Keratinocyte (primary cell): ENCODE data around the gene GPD1. TPM values are rescaled to one million over a fixed set of nuclear protein-coding genes. Genes with fewer than 3 reads are reported as not detected.

Source experiments
- DNase-seq: peaks from one replicate; pipeline ENCODE4 v3.0.0-alpha.2; 2011; ENCODE audit warnings: low read depth, missing footprints, low spot score
- FAIRE-seq: peaks from 2 replicates; lab custom pipeline; 2011; peaks lifted over from hg19 to GRCh38; lab: Jason Lieb, UNC
- H2AFZ ChIP-seq: 2 replicates; pipeline ENCODE4 v1.6.0; 2012; ENCODE audit warnings: low read length, control low read depth, inconsistent platforms; ENCODE audit not compliant: control insufficient read depth
- H3K27ac ChIP-seq: 2 replicates; pipeline ENCODE4 v1.5.1; 2011; ENCODE audit warnings: low read length; ENCODE audit not compliant: control insufficient read depth, insufficient read depth
- H3K27me3 ChIP-seq: 3 replicates; pipeline ENCODE4 v1.6.0; 2011; ENCODE audit warnings: low read length; ENCODE audit not compliant: control insufficient read depth, insufficient read depth; ENCODE audit errors: extremely low read depth
- H3K36me3 ChIP-seq, 2 experiments: 2 replicates in 1 of 2; 3 replicates in 1 of 2; pipeline ENCODE4 v1.5.1; 2011; ENCODE audit warnings: low read length in 2 of 2, mild to moderate bottlenecking in 1 of 2; ENCODE audit not compliant: control insufficient read depth in 2 of 2, insufficient read depth in 2 of 2; ENCODE audit errors: extremely low read depth in 1 of 2
- H3K4me1 ChIP-seq: 3 replicates; pipeline ENCODE4 v1.5.1; 2011; ENCODE audit warnings: low read length; ENCODE audit not compliant: control insufficient read depth, insufficient read depth; ENCODE audit errors: extremely low read depth
- H3K4me2 ChIP-seq: 3 replicates; pipeline ENCODE4 v1.6.0; 2011; ENCODE audit warnings: low read depth, low read length; ENCODE audit not compliant: control insufficient read depth, insufficient read depth; ENCODE audit errors: extremely low read depth
- H3K4me3 ChIP-seq, 3 experiments: fragments of 200-600 bp in 1 of 3; sonication (generic) in 1 of 3; 2 replicates in 2 of 3; 3 replicates in 1 of 3; pipeline ENCODE4 v1.5.1; 2011 to 2016; ENCODE audit warnings: low read length in 3 of 3, mild to moderate bottlenecking in 3 of 3, control low read depth in 2 of 3, inconsistent platforms in 1 of 3, low read depth in 1 of 3, mixed read lengths in 1 of 3, mixed run types in 1 of 3, moderate library complexity in 1 of 3; ENCODE audit not compliant: control insufficient read depth in 2 of 3, insufficient read depth in 2 of 3; ENCODE audit errors: extremely low read depth in 1 of 3
- H3K79me2 ChIP-seq: 2 replicates; pipeline ENCODE4 v1.6.0; 2012; ENCODE audit warnings: low read length; ENCODE audit not compliant: control insufficient read depth, insufficient read depth
- H3K9ac ChIP-seq: 3 replicates; pipeline ENCODE4 v1.6.0; 2011; ENCODE audit warnings: low read length; ENCODE audit not compliant: control insufficient read depth, insufficient read depth; ENCODE audit errors: extremely low read depth
- H3K9me1 ChIP-seq: 3 replicates; pipeline ENCODE4 v1.6.0; 2011; ENCODE audit warnings: low read length; ENCODE audit not compliant: control insufficient read depth, insufficient read depth; ENCODE audit errors: extremely low read depth
- H3K9me3 ChIP-seq: 2 replicates; pipeline ENCODE4 v1.5.1; 2012; ENCODE audit warnings: low read depth, low read length; ENCODE audit not compliant: control insufficient read depth
- H4K20me1 ChIP-seq: 3 replicates; pipeline ENCODE4 v1.6.0; 2011; ENCODE audit warnings: low read length; ENCODE audit not compliant: control insufficient read depth, insufficient read depth; ENCODE audit errors: extremely low read depth
- EZH2 ChIP-seq: IDR thresholded peaks from one replicate; pipeline ENCODE4 v1.6.1; 2012; ENCODE audit warnings: inconsistent platforms, mild to moderate bottlenecking, low read length, moderate library complexity
- dilution Hi-C: fragments of 300-500 bp; cut with MboI; formaldehyde crosslinking; loops from one replicate; pipeline ENCODE4 v1.7.0; 2020; ENCODE audit warnings: low sequenced_read_pairs; ENCODE audit not compliant: extremely low pct_ligation_motif_present
- polyA plus RNA-seq, 5 experiments: library from polyadenylated mRNA; depleted of rRNA in 3 of 5; stranded (reverse) in 3 of 5; stranded (forward) in 1 of 5; unstranded in 1 of 5; fragments of >200 nt; gene quantifications; 1 replicate in 1 of 5; 2 replicates in 3 of 5; 3 replicates in 1 of 5; pipeline versions ENCODE4 v1.2.1 to v1.2.3, GENCODE V29; 2011 to 2012; ENCODE audit warnings: missing spikeins in 2 of 5, low read depth in 1 of 5, low replicate concordance in 1 of 5
- TF ChIP-seq, protein P1 (sequence below), 3 experiments: IDR thresholded peaks in 1 of 3; conservative IDR thresholded peaks in 1 of 3; optimal IDR thresholded peaks in 1 of 3; 2 replicates in 2 of 3; 3 replicates in 1 of 3; pipeline versions ENCODE3 to v1.5.1; 2011; ENCODE audit warnings: low read length in 3 of 3, mild to moderate bottlenecking in 3 of 3, moderate library complexity in 2 of 3, control low read depth in 1 of 3, inconsistent platforms in 1 of 3; ENCODE audit not compliant: insufficient read depth in 2 of 3; ENCODE audit errors: extremely low read depth in 1 of 3

GPD1 gene
- polyA plus RNA-seq, 1 donor (not counting 4 experiments of a cell fraction or from before 2014, with no cell fraction given), result 0.13 TPM

DNA sequence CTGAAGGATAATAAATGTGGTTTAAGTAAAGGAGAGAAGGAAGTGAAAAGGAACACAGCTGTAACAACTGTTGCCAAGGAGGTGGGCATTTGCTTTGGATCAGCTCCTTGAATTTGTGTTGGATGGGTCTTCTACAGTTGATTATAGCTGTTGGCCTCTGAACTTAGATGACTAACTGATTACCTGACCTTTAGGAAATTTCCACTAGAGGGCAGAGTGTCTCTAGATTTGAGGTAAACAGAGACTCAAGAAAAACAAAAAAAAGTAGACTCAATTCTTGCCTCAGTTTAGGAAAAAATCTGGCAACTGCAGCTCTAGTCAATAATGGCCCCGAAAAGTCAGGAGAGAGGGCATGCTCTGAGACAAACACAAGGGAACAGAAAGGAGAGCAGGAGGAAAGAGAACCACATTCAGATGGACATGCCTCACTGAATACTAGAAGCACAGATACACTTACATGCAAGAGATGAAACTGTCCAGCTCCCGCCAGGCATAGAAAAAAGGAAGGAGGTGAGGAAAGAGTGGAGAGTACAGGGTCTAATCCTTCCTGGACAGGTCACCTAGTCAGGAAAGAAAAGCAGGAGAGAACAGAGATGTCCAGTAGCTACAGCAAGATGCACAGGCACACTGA is 28.8 kb downstream of the GPD1 start:
- Histone ChIP-seq H3K36me3 (peaks cover 30 to 50% of the 10 kb centered on the region in 2 experiments), H3K9ac (no peak overlapping the region)

DNA sequence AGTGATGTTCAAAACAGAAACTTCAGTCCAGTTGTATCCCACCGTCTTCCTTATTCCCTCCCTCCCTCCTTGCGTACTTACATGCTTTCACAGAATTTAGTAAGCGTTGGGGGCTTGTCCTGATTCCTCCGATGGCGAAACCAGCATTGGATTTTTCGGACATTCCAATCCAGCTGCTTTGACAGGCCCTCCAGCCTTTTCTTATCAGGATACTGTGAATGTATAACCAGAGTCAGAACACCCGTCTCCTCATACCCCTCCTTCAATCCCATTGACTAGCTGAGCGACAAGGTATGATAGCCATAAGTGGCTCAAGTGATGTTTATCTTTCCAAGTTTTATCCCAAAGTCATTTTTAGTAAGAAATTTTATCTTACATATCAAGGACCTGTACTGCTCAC is 39.2 kb downstream of the GPD1 start:
- Histone ChIP-seq H3K9me3 (no peaks in the 10 kb centered on the region), H3K4me3 (no peak overlapping the region), H3K36me3 (peaks cover 12 to 17% of the 10 kb centered on the region in 2 experiments), H3K27me3 (no peaks in the 10 kb centered on the region), H4K20me1 (no peaks in the 10 kb centered on the region), H3K4me2 (no peak overlapping the region), H2AFZ (no peak overlapping the region), H3K27ac (no peak overlapping the region), H3K4me1 (no peaks in the 10 kb centered on the region), H3K79me2 (peaks cover under 1% of the 10 kb centered on the region), H3K9me1 (no peaks in the 10 kb centered on the region), H3K9ac (no peak overlapping the region)
- no peak for TF ChIP-seq EZH2
- no peak for DNase-seq
- dilution Hi-C loops, result no loop called here
- no peak for FAIRE-seq

More for the DNA sequence above, 28.8 kb downstream of the GPD1 start:
- no peaks in the 10 kb centered on the region for H4K20me1 ChIP-seq
- H3K9me3 ChIP-seq, result no peaks in the 10 kb centered on the region
- no peaks in the 10 kb centered on the region for H3K27me3 ChIP-seq
- H3K9me1 ChIP-seq, result no peaks in the 10 kb centered on the region
- FAIRE-seq, result no peak
- dilution Hi-C loops, result no loop called here
- DNase-seq, result no peak
- H3K4me2 ChIP-seq, result no peak overlapping the region
- no peak overlapping the region for H3K27ac ChIP-seq
- H3K4me3 ChIP-seq, result no peak overlapping the region
- TF ChIP-seq, protein P1, sequence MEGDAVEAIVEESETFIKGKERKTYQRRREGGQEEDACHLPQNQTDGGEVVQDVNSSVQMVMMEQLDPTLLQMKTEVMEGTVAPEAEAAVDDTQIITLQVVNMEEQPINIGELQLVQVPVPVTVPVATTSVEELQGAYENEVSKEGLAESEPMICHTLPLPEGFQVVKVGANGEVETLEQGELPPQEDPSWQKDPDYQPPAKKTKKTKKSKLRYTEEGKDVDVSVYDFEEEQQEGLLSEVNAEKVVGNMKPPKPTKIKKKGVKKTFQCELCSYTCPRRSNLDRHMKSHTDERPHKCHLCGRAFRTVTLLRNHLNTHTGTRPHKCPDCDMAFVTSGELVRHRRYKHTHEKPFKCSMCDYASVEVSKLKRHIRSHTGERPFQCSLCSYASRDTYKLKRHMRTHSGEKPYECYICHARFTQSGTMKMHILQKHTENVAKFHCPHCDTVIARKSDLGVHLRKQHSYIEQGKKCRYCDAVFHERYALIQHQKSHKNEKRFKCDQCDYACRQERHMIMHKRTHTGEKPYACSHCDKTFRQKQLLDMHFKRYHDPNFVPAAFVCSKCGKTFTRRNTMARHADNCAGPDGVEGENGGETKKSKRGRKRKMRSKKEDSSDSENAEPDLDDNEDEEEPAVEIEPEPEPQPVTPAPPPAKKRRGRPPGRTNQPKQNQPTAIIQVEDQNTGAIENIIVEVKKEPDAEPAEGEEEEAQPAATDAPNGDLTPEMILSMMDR (optimal IDR thresholded peaks at IDR 0.05 in 1 of 3, IDR thresholded peaks at IDR 0.05 in 1 of 3, conservative IDR thresholded peaks at IDR 0.05 in 1 of 3; ENCODE audit: extremely low read depth in 1 of 3, insufficient read depth in 2 of 3, low read length in 3 of 3), result peak in 1 of 3 experiments; percentile 42
- no peak for TF ChIP-seq EZH2
- H2AFZ ChIP-seq, result no peak overlapping the region
- no peaks in the 10 kb centered on the region for H3K79me2 ChIP-seq
- H3K4me1 ChIP-seq, result peaks cover 2% of the 10 kb centered on the region

DNA sequence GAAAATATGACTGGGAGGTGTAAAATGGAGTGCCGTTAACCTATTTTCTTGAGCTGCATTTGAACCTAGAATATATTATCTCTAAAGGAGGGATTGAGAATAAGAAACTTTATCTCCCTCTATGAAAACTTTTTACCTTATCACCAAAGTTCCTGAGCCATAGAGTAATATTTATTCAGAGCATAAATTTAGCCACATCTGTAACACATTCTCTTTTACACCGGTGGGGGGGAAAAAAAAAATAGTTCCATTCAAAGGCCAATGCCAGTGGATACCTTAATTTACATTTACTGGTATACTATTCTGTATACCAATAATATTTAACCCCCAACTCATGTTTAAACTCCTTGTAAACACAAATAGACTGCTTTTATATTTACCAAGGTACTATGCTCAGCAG is 41.6 kb downstream of the GPD1 start:
- Histone ChIP-seq H3K9ac (no peak overlapping the region), H3K4me1 (no peaks in the 10 kb centered on the region), H3K36me3 (peaks cover 7 to 8% of the 10 kb centered on the region in 2 experiments), H3K4me3 (no peak overlapping the region), H3K9me3 (no peaks in the 10 kb centered on the region), H3K79me2 (peaks cover 7% of the 10 kb centered on the region), H3K27me3 (no peaks in the 10 kb centered on the region), H2AFZ (no peak overlapping the region), H4K20me1 (no peaks in the 10 kb centered on the region), H3K27ac (no peak overlapping the region), H3K9me1 (no peaks in the 10 kb centered on the region), H3K4me2 (no peak overlapping the region)
- no peak for DNase-seq
- TF ChIP-seq EZH2, result no peak
- TF ChIP-seq, protein P1 (optimal IDR thresholded peaks at IDR 0.05 in 1 of 3, IDR thresholded peaks at IDR 0.05 in 1 of 3, conservative IDR thresholded peaks at IDR 0.05 in 1 of 3; ENCODE audit: extremely low read depth in 1 of 3, insufficient read depth in 2 of 3, low read length in 3 of 3), result no peak
- no peak for FAIRE-seq
- dilution Hi-C loops, result no loop called here
